ENCODE measurements around the gene LRMDA. TPM values are rescaled to one million over a fixed set of nuclear protein-coding genes. Genes with fewer than 3 reads are reported as not detected.

Gene LRMDA
- total and polyA plus RNA-seq, 2 of the 4 experiments (the other 2 are of a cell fraction): 0.07 TPM; not detected in 1

GRCh38 chr10:76236356-76236755 is 804.9 kb downstream of the LRMDA start:
- no TSS peak for BruUV-seq (replicated peaks)
- no peak overlapping the region for H3K27ac ChIP-seq (ENCODE audit: insufficient read depth, low read length)
- no peak overlapping the region for H2BK15ac ChIP-seq (ENCODE audit: low read depth, low read length)
- H4K5ac ChIP-seq (ENCODE audit: low read depth, low read length): no peak overlapping the region
- H2AFZ ChIP-seq (replicated peaks; ENCODE audit: low read length, poor library complexity): no peak overlapping the region
- DNase-seq: no peak
- no peak overlapping the region for H3K56ac ChIP-seq (ENCODE audit: extremely low read depth, insufficient read depth, low read length)
- no peaks in the 10 kb centered on the region for H3K79me1 ChIP-seq (ENCODE audit: low read depth in 1 of 2, low read length in 2 of 2)
- H3K4me2 ChIP-seq (ENCODE audit: low read depth, low read length): no peak overlapping the region
- ATAC-seq (ENCODE audit: low read depth): no peak
- no peaks in the 10 kb centered on the region for H3K9me3 ChIP-seq (ENCODE audit: control insufficient read depth, insufficient read depth, low read length)
- no peak overlapping the region for H4K91ac ChIP-seq (ENCODE audit: insufficient read depth, low read depth, low read length)
- H3K9me1 ChIP-seq (ENCODE audit: insufficient read depth, low read length): no peaks in the 10 kb centered on the region
- in situ Hi-C loops (cut with MboI; ENCODE audit: low sequenced_read_pairs): no loop called here
- ChIA-PET CTCF (no interaction called here), POLR2A (ENCODE audit: unreplicated experiment) (no interaction called here)
- H2BK120ac ChIP-seq (ENCODE audit: low read depth, low read length): no peak overlapping the region
- WGBS, 2 experiments (ENCODE audit: extremely low coverage in 2 of 2, insufficient read length in 1 of 2): no CpG with 5 or more reads among the region's 2 CpGs
- H3K4me1 ChIP-seq (ENCODE audit: control insufficient read depth, insufficient read depth, low read length): peaks cover 4% of the 10 kb centered on the region
- no peak overlapping the region for H2AK9ac ChIP-seq (replicated peaks; ENCODE audit: low read depth, low read length, poor library complexity)
- no peak overlapping the region for H2BK20ac ChIP-seq (ENCODE audit: low read depth, low read length)
- H2AK5ac ChIP-seq (ENCODE audit: low read depth, low read length): no peak overlapping the region
- dilution Hi-C loops (cut with HindIII; ENCODE audit: low sequenced_read_pairs, unreplicated experiment): no loop called here
- no peak overlapping the region for H2BK5ac ChIP-seq (ENCODE audit: low read depth, low read length, poor library complexity, severe bottlenecking)
- intact Hi-C loops (cut with micrococcal nuclease): no loop called here
- TF ChIP-seq CTCF (conservative IDR thresholded peaks at IDR 0.05; ENCODE audit: low read depth, low read length): no peak
- no peak overlapping the region for H3K9ac ChIP-seq (ENCODE audit: low read depth, low read length)
- H4K8ac ChIP-seq (ENCODE audit: low read depth in 2 of 2, low read length in 2 of 2): no peak overlapping the region
- H3K36me3 ChIP-seq (ENCODE audit: control insufficient read depth, insufficient read depth, low read length): no peaks in the 10 kb centered on the region
- no peak overlapping the region for H3K23ac ChIP-seq (ENCODE audit: low read depth, low read length)
- no peaks in the 10 kb centered on the region for H4K20me1 ChIP-seq (ENCODE audit: insufficient read depth, low read length)
- H3K27me3 ChIP-seq (ENCODE audit: control insufficient read depth, insufficient read depth, low read length): no peaks in the 10 kb centered on the region
- H3K18ac ChIP-seq (ENCODE audit: low read depth, low read length): no peak overlapping the region
- no peak overlapping the region for H3K4ac ChIP-seq (ENCODE audit: low read depth, low read length)
- no peak overlapping the region for H3K4me3 ChIP-seq (ENCODE audit: insufficient read depth, low read depth, low read length)
- no peak overlapping the region for H3K14ac ChIP-seq (replicated peaks; ENCODE audit: low read depth, low read length)

Data from IMR-90 (cell line).